ENCODE data around the gene SAG.

SAG gene

GRCh38 chr2:233352141-233352842 lies 44.7 kb downstream of the SAG start:
- Histone ChIP-seq H3K9me3 (no peaks in the 10 kb centered on the region), H3K4me3 (ENCODE audit: low read depth, low read length) (no peak overlapping the region), H3K36me3 (peaks cover 3% of the 10 kb centered on the region; the same call in 1 of the 2 replicates), H3K4me1 (peaks cover 37% of the 10 kb centered on the region), H3K27me3 (no peaks in the 10 kb centered on the region)
- DNase-seq, result no peak
- no peak for TF ChIP-seq CTCF (IDR thresholded peaks at IDR 0.05; ENCODE audit: low read depth, low read length)

- Histone ChIP-seq H3K4me1 (peaks cover 37% of the 10 kb centered on the region), H3K27me3 (no peaks in the 10 kb centered on the region), H3K36me3 (peaks cover 3% of the 10 kb centered on the region; the same call in 1 of the 2 replicates), H3K9me3 (no peaks in the 10 kb centered on the region), H3K4me3 (ENCODE audit: low read depth, low read length) (peak overlapping the region; percentile 74)
- DNase-seq, result no peak
- no peak for TF ChIP-seq CTCF (IDR thresholded peaks at IDR 0.05; ENCODE audit: low read depth, low read length)
These were observed 45.6 kb downstream of the SAG start for GRCh38 chr2:233353101-233353768.

GRCh38 chr2:233353769-233354499 lies 46.3 kb downstream of the SAG start, which contains the start of gene DGKD:
DGKD (plus strand) TSS chr2:233354494; CDS start chr2:233354519, 25 bp downstream.
- Histone ChIP-seq H3K9me3 (no peaks in the 10 kb centered on the region), H3K4me3 (ENCODE audit: low read depth, low read length) (peak within 1 kb of the TSS; percentile 89), H3K36me3 (peaks cover 3% of the 10 kb centered on the region; the same call in 1 of the 2 replicates), H3K27me3 (no peaks in the 10 kb centered on the region), H3K4me1 (peaks cover 35% of the 10 kb centered on the region)
- 0 out of 2 replicates have a peak, but pooled peaks have one; percentile 1 for TF ChIP-seq CTCF (IDR thresholded peaks at IDR 0.05; ENCODE audit: low read depth, low read length)
- peak; percentile 64 for DNase-seq

GRCh38 chr2:233354500-233354924 lies 46.9 kb downstream of the SAG start:
- DNase-seq, result no peak
- Histone ChIP-seq H3K9me3 (no peaks in the 10 kb centered on the region), H3K4me1 (peaks cover 30% of the 10 kb centered on the region), H3K4me3 (ENCODE audit: low read depth, low read length) (peak overlapping the region; percentile 89), H3K27me3 (no peaks in the 10 kb centered on the region), H3K36me3 (peaks cover 3% of the 10 kb centered on the region; the same call in 1 of the 2 replicates)
- TF ChIP-seq CTCF (IDR thresholded peaks at IDR 0.05; ENCODE audit: low read depth, low read length), result no peak

- Histone ChIP-seq H3K9me3 (no peaks in the 10 kb centered on the region), H3K4me3 (ENCODE audit: low read depth, low read length) (peak overlapping the region; percentile 89), H3K27me3 (no peaks in the 10 kb centered on the region), H3K4me1 (peaks cover 32% of the 10 kb centered on the region), H3K36me3 (peaks cover 3% of the 10 kb centered on the region; the same call in 1 of the 2 replicates)
- no peak for DNase-seq
- TF ChIP-seq CTCF (IDR thresholded peaks at IDR 0.05; ENCODE audit: low read depth, low read length), result no peak
These were observed 47.5 kb downstream of the SAG start for GRCh38 chr2:233354971-233355574.
